ENCODE data around the gene PRICKLE1. TPM values are rescaled to one million over a fixed set of nuclear protein-coding genes. Genes with fewer than 3 reads are reported as not detected.
A peak's percentile ranks its signal among the peaks of the same experiment; 100 is the strongest.
"Not testable (repeated sequence)": the region's sequence is repeated elsewhere in the genome, so short reads cannot be mapped to it uniquely, and the experiment has no call there.

Gene PRICKLE1
- polyA plus RNA-seq, 5 donors, result 40.4 to 60.7 (median 51.8) TPM

GRCh38 chr12:42564556-42564955 is 25.0 kb downstream of the PRICKLE1 start:
- no peak for DNase-seq

- no peak for DNase-seq
Measured at GRCh38 chr12:42560977-42561376, 28.6 kb downstream of the PRICKLE1 start.

GRCh38 chr12:42557586-42558172 is 31.9 kb downstream of the PRICKLE1 start:
- DNase-seq, result no peak

- no peak for DNase-seq
Measured at GRCh38 chr12:42556917-42557316, 32.6 kb downstream of the PRICKLE1 start.

- no peak for DNase-seq
Measured at GRCh38 chr12:42552822-42553221, 36.7 kb downstream of the PRICKLE1 start.

- DNase-seq, result no peak
Measured at GRCh38 chr12:42550800-42551199, 38.7 kb downstream of the PRICKLE1 start.

GRCh38 chr12:42546709-42547108 is 42.8 kb downstream of the PRICKLE1 start:
- no peak for DNase-seq

GRCh38 chr12:42541965-42542364 is 47.6 kb downstream of the PRICKLE1 start:
- no peak for DNase-seq

- not testable (repeated sequence) for DNase-seq
Measured at GRCh38 chr12:42541308-42541707, 48.2 kb downstream of the PRICKLE1 start.

- DNase-seq, result no peak
Measured at GRCh38 chr12:42539696-42540095, 49.9 kb downstream of the PRICKLE1 start.

GRCh38 chr12:42538203-42538602 is 51.3 kb downstream of the PRICKLE1 start:
- no peak for DNase-seq

GRCh38 chr12:42534184-42534838 is 55.2 kb downstream of the PRICKLE1 start:
- no peak for DNase-seq

GRCh38 chr12:42530284-42530683 is 59.3 kb downstream of the PRICKLE1 start:
- DNase-seq, result no peak

GRCh38 chr12:42525444-42525843 is 64.1 kb downstream of the PRICKLE1 start:
- DNase-seq, result no peak

GRCh38 chr12:42524716-42525115 is 64.8 kb downstream of the PRICKLE1 start:
- DNase-seq, result no peak

- no peak for DNase-seq
Measured at GRCh38 chr12:42516573-42516972, 73.0 kb downstream of the PRICKLE1 start.

- no peak for DNase-seq
Measured at GRCh38 chr12:42511656-42512055, 77.9 kb downstream of the PRICKLE1 start.

- no peak for DNase-seq
Measured at GRCh38 chr12:42510823-42511222, 78.7 kb downstream of the PRICKLE1 start.

GRCh38 chr12:42508913-42509460 is 80.6 kb downstream of the PRICKLE1 start:
- DNase-seq, result no peak

GRCh38 chr12:42507565-42507964 is 82.0 kb downstream of the PRICKLE1 start:
- DNase-seq, result no peak

GRCh38 chr12:42507081-42507480 is 82.5 kb downstream of the PRICKLE1 start:
- no peak for DNase-seq

- peak; percentile 42 to 49 for DNase-seq
Measured at GRCh38 chr12:42504049-42504448, 85.5 kb downstream of the PRICKLE1 start.

GRCh38 chr12:42502682-42503081 is 86.9 kb downstream of the PRICKLE1 start:
- no peak for DNase-seq
